Colonic mucosa (tissue), 4 donors: ENCODE results near the gene CLEC2A. TPM values are rescaled to one million over a fixed set of nuclear protein-coding genes. Genes with fewer than 3 reads are reported as not detected.

ENCODE experiments used
- DNase-seq: peaks from one replicate; pipeline ENCODE4 v3.0.0-alpha.2; 2020
- H3K27ac ChIP-seq: fragments of 200-600 bp; one replicate; pipeline ENCODE4 v1.8.0; 2021
- H3K27me3 ChIP-seq: fragments of 200-600 bp; one replicate; pipeline ENCODE4 v1.8.0; 2021
- H3K36me3 ChIP-seq: fragments of 200-600 bp; one replicate; pipeline ENCODE4 v1.8.0; 2021
- H3K4me1 ChIP-seq: fragments of 200-600 bp; one replicate; pipeline ENCODE4 v1.8.0; 2021; ENCODE audit warnings: mild to moderate bottlenecking
- H3K4me3 ChIP-seq: fragments of 200-600 bp; one replicate; pipeline ENCODE4 v1.8.0; 2021
- H3K9ac ChIP-seq, 2 donors: one replicate each; pipeline ENCODE4 v1.7.0; 2013; ENCODE audit warnings: control low read depth in 2 of 2, low read depth in 2 of 2, low read length in 2 of 2
- H3K9me3 ChIP-seq: fragments of 200-600 bp; one replicate; pipeline ENCODE4 v1.8.0; 2021
- intact Hi-C: fragments of 100-400 bp; cut with DNase I; formaldehyde crosslinking; loops from one replicate; pipeline ENCODE4 v1.14.1; 2022
- total RNA-seq, 2 donors: library from RNA; stranded (reverse); fragmentation: NEBNext Ultra II Directional in 1 of 2; extraction: Animal tissue kit (Norgen Biotek cat#: 25700) in 1 of 2; gene quantifications; one replicate each; pipeline ENCODE4 v1.2.1, GENCODE V29; 2021
- TF ChIP-seq, protein P1 (sequence below): fragments of 200-600 bp; IDR thresholded peaks from one replicate; pipeline ENCODE4 v1.8.0; 2022; ENCODE audit warnings: antibody characterized with exemption, mild to moderate bottlenecking
- donor health status: healthy.
- donor health status: DM: no; HTN: no; CAD: no.
- donor health status: DM: no; HTN: no; CAD: no.

The CLEC2A gene
- total RNA-seq, 2 donors from 2014 or later, result not detected

- TF ChIP-seq, protein P1, sequence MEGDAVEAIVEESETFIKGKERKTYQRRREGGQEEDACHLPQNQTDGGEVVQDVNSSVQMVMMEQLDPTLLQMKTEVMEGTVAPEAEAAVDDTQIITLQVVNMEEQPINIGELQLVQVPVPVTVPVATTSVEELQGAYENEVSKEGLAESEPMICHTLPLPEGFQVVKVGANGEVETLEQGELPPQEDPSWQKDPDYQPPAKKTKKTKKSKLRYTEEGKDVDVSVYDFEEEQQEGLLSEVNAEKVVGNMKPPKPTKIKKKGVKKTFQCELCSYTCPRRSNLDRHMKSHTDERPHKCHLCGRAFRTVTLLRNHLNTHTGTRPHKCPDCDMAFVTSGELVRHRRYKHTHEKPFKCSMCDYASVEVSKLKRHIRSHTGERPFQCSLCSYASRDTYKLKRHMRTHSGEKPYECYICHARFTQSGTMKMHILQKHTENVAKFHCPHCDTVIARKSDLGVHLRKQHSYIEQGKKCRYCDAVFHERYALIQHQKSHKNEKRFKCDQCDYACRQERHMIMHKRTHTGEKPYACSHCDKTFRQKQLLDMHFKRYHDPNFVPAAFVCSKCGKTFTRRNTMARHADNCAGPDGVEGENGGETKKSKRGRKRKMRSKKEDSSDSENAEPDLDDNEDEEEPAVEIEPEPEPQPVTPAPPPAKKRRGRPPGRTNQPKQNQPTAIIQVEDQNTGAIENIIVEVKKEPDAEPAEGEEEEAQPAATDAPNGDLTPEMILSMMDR, result no peak
- Histone ChIP-seq H3K9me3 (no peaks in the 10 kb centered on the region), H3K4me3 (no peak overlapping the region), H3K4me1 (no peaks in the 10 kb centered on the region), H3K27me3 (no peaks in the 10 kb centered on the region), H3K27ac (no peak overlapping the region), H3K9ac (no peak overlapping the region), H3K36me3 (no peaks in the 10 kb centered on the region)
- intact Hi-C loops, result no loop called here
- no peak for DNase-seq
Measured at GRCh38 chr12:9920451-9920850, 11.7 kb downstream of the CLEC2A start.

GRCh38 chr12:9919443-9919842 is 12.7 kb downstream of the CLEC2A start:
- DNase-seq, result no peak
- no peaks in the 10 kb centered on the region for H3K36me3 ChIP-seq
- TF ChIP-seq, protein P1, result no peak
- H3K4me3 ChIP-seq, result no peak overlapping the region
- H3K27ac ChIP-seq, result no peak overlapping the region
- no peak overlapping the region for H3K9ac ChIP-seq
- no peaks in the 10 kb centered on the region for H3K9me3 ChIP-seq
- no peaks in the 10 kb centered on the region for H3K27me3 ChIP-seq
- H3K4me1 ChIP-seq, result no peaks in the 10 kb centered on the region
- intact Hi-C loops, result no loop called here

DNA sequence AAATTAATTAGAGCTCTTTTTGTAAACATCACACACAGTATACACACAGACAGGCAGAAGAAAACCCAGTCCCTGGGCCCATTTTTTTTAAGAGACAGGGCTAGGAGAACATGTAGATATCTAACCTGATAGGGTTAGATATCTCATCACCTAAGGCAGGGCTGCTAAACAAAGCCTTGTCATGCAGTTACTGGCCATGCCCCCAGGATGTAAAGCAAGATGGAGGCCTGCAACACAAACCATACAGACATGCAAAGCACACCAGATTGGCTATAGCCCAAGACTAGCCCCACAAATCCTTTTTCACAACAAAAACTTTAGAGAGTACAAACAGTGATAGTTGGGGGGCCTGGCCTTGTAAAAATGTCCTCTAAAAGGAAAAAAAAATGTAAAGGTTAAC is 20.5 kb downstream of the CLEC2A start:
- H3K9ac ChIP-seq, result no peak overlapping the region
- intact Hi-C loops, result no loop called here
- no peaks in the 10 kb centered on the region for H3K36me3 ChIP-seq
- no peaks in the 10 kb centered on the region for H3K9me3 ChIP-seq
- no peaks in the 10 kb centered on the region for H3K27me3 ChIP-seq
- DNase-seq, result no peak
- no peak overlapping the region for H3K4me3 ChIP-seq
- no peaks in the 10 kb centered on the region for H3K4me1 ChIP-seq
- H3K27ac ChIP-seq, result no peak overlapping the region
- TF ChIP-seq, protein P1, result no peak

DNA sequence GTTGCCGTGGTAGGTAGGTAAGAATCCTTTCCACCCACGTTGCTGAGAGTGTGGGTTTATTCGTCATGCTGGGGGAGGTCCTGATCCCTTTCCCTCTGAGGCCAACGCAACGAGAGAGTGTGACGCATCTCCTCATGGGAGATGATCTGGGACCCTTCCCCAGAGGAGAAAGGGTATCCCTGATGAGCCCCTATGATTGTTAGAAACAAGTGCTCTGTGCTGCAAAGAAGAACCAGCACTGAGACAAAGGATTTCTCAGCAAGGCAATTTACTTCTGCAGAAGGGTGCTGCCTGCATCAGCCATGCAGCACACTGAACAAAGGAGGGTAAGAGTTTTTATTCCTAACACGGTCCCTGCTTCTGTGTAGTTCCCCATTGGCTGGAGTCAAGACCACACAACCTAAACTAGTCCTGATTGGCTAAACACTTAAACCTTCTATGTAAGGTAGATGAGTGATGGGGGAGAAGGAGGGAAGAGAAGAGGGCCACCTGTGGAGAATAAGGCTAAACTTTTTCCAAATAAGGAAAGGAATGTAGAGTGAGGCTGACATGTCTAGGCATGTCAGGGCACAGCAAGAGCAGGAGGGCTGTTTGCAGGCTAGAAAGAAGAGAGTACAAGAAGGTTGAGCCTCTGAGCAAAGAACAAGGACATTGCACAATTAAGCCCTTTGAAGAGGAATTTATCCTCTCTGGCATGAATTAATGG is 21.3 kb downstream of the CLEC2A start:
- H3K36me3 ChIP-seq, result no peaks in the 10 kb centered on the region
- no peaks in the 10 kb centered on the region for H3K4me1 ChIP-seq
- intact Hi-C loops, result no loop called here
- H3K9ac ChIP-seq, result no peak overlapping the region
- H3K4me3 ChIP-seq, result no peak overlapping the region
- H3K9me3 ChIP-seq, result no peaks in the 10 kb centered on the region
- H3K27me3 ChIP-seq, result no peaks in the 10 kb centered on the region
- no peak for DNase-seq
- H3K27ac ChIP-seq, result no peak overlapping the region
- TF ChIP-seq, protein P1, result no peak

DNA sequence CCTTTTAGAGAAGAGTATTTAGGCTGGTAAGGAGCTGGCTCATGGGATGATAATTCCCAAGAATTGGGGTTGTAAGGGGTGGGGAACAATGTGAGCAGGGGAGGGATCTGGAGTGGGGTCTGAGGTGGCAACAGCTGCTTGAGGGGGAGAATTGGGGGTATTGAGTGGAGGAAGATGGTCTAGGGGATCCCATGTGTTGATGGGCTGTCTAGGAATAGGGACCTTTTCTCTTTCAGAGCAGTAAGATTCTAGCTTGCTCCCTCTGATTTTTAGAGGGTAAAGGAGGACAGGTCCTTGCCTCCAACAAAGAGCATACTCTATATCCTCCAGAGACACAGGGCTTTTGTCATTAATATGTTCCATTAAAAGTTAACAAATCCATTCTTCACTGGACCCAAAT is 22.4 kb downstream of the CLEC2A start:
- Histone ChIP-seq H3K4me3 (no peak overlapping the region), H3K27ac (no peak overlapping the region), H3K27me3 (no peaks in the 10 kb centered on the region), H3K9me3 (no peaks in the 10 kb centered on the region), H3K36me3 (no peaks in the 10 kb centered on the region), H3K9ac (no peak overlapping the region), H3K4me1 (no peaks in the 10 kb centered on the region)
- intact Hi-C loops, result no loop called here
- TF ChIP-seq, protein P1, result no peak
- DNase-seq, result no peak
